Loucy (cell line): ENCODE measurements around the gene SH2D4B.

Source experiments
- H2AFZ ChIP-seq: fragments of 200-600 bp; sonication (generic); 2 replicates; pipeline ENCODE4 v1.6.0; 2016; ENCODE audit warnings: antibody characterized with exemption, mild to moderate bottlenecking, low read length, moderate library complexity
- H3F3A ChIP-seq: fragments of 200-600 bp; 2 replicates; pipeline ENCODE4 v1.6.0; 2016; ENCODE audit warnings: antibody characterized with exemption, low read depth, mild to moderate bottlenecking
- H3K27me3 ChIP-seq: fragments of 200-600 bp; sonication (generic); 2 replicates; pipeline ENCODE4 v1.6.1; 2014; ENCODE audit warnings: low read length, mild to moderate bottlenecking; ENCODE audit not compliant: insufficient read depth, poor library complexity, severe bottlenecking
- H3K36me3 ChIP-seq: fragments of 200-600 bp; sonication (generic); 2 replicates; pipeline ENCODE4 v1.6.1; 2016; ENCODE audit warnings: low read length; ENCODE audit not compliant: insufficient read depth
- H3K4me1 ChIP-seq: fragments of 200-600 bp; sonication (generic); 2 replicates; pipeline ENCODE4 v1.5.1; 2014; ENCODE audit warnings: low read length, mild to moderate bottlenecking; ENCODE audit not compliant: insufficient read depth, poor library complexity, severe bottlenecking
- H3K4me2 ChIP-seq: fragments of 200-600 bp; sonication (generic); 2 replicates; pipeline ENCODE4 v1.6.0; 2014; ENCODE audit warnings: antibody characterized with exemption, low read length, low read depth, mild to moderate bottlenecking; ENCODE audit not compliant: poor library complexity, severe bottlenecking
- H3K4me3 ChIP-seq: fragments of 200-600 bp; sonication (generic); 2 replicates; pipeline ENCODE4 v1.5.1; 2014; ENCODE audit warnings: low read length, mild to moderate bottlenecking, mixed read lengths; ENCODE audit not compliant: poor library complexity, severe bottlenecking
- H3K79me2 ChIP-seq: fragments of 200-600 bp; sonication (generic); 2 replicates; pipeline ENCODE4 v1.6.1; 2014; ENCODE audit warnings: low read length; ENCODE audit not compliant: insufficient read depth
- H3K9ac ChIP-seq: fragments of 200-600 bp; sonication (generic); 2 replicates; pipeline ENCODE4 v1.6.0; 2014; ENCODE audit warnings: mild to moderate bottlenecking, low read depth, low read length, moderate library complexity; ENCODE audit not compliant: poor library complexity, severe bottlenecking
- H3K9me2 ChIP-seq: fragments of 200-600 bp; sonication (generic); replicated peaks from 2 replicates; pipeline ENCODE4 v1.6.1; 2016; ENCODE audit warnings: low read depth, low read length, mixed read lengths
- H3K9me3 ChIP-seq: fragments of 200-600 bp; sonication (generic); 2 replicates; pipeline ENCODE4 v1.6.1; 2014; ENCODE audit warnings: mild to moderate bottlenecking, antibody characterized with exemption, low read length, low read depth; ENCODE audit not compliant: insufficient read depth
- H4K20me1 ChIP-seq: fragments of 200-600 bp; sonication (generic); 2 replicates; pipeline ENCODE4 v1.6.0; 2014; ENCODE audit warnings: antibody characterized with exemption, low read length, mild to moderate bottlenecking; ENCODE audit not compliant: insufficient read depth, poor library complexity, severe bottlenecking
- EZH2phosphoT487 ChIP-seq: fragments of 200-600 bp; IDR thresholded peaks from 2 replicates; pipeline ENCODE4 v1.6.1; 2018; ENCODE audit warnings: antibody characterized with exemption, mild to moderate bottlenecking, moderate library complexity, borderline replicate concordance
- TF ChIP-seq, protein P1 (sequence below): fragments of 200-600 bp; sonication (generic); conservative IDR thresholded peaks from 2 replicates; pipeline ENCODE4 v1.5.1; 2014; ENCODE audit warnings: mild to moderate bottlenecking, antibody characterized with exemption, low read length

SH2D4B gene

DNA sequence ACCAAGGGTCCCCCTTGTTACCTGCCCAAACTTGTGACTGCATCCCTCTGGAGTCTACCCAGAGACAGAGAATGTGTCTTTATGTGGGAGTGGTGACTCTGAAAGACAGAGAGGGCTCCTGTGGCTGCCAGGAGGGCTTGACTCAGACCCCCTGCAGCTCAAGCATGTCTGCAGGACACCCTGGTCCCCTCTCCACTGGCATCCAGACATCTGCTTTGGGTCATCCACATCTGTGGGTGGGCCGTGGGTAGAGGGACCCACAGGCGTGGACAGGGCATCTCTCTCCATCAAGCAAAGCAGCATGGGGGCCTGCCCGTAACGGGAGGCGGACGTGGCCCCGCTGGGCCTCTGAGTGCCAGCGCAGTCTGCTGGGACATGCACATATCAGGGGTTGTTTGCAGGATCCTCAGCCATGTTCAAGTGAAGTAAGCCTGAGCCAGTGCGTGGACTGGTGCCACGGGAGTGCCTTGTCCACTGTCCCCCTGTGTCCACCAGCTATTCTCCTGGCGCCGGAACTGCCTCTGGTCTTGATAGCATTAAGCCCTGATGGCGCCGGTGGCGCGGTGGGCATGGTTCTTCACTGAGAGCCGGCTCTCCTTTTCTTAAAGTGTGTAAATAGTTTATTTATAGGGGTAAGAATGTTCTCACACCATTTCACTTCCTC lies 19.4 kb upstream of the SH2D4B start:
- Histone ChIP-seq H3K4me2 (no peak overlapping the region), H3K9ac (no peak overlapping the region), H3F3A (no peaks in the 10 kb centered on the region), H3K9me3 (no peaks in the 10 kb centered on the region), H3K4me3 (no peak overlapping the region), H3K4me1 (no peaks in the 10 kb centered on the region), H3K9me2 (no peaks in the 10 kb centered on the region), H2AFZ (no peak overlapping the region), H3K36me3 (peaks cover 66% of the 10 kb centered on the region; the same call in 1 of the 2 replicates), H4K20me1 (no peaks in the 10 kb centered on the region), H3K79me2 (no peaks in the 10 kb centered on the region), H3K27me3 (no peaks in the 10 kb centered on the region)
- no peak for TF ChIP-seq EZH2phosphoT487
- TF ChIP-seq, protein P1, sequence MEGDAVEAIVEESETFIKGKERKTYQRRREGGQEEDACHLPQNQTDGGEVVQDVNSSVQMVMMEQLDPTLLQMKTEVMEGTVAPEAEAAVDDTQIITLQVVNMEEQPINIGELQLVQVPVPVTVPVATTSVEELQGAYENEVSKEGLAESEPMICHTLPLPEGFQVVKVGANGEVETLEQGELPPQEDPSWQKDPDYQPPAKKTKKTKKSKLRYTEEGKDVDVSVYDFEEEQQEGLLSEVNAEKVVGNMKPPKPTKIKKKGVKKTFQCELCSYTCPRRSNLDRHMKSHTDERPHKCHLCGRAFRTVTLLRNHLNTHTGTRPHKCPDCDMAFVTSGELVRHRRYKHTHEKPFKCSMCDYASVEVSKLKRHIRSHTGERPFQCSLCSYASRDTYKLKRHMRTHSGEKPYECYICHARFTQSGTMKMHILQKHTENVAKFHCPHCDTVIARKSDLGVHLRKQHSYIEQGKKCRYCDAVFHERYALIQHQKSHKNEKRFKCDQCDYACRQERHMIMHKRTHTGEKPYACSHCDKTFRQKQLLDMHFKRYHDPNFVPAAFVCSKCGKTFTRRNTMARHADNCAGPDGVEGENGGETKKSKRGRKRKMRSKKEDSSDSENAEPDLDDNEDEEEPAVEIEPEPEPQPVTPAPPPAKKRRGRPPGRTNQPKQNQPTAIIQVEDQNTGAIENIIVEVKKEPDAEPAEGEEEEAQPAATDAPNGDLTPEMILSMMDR, result no peak

DNA sequence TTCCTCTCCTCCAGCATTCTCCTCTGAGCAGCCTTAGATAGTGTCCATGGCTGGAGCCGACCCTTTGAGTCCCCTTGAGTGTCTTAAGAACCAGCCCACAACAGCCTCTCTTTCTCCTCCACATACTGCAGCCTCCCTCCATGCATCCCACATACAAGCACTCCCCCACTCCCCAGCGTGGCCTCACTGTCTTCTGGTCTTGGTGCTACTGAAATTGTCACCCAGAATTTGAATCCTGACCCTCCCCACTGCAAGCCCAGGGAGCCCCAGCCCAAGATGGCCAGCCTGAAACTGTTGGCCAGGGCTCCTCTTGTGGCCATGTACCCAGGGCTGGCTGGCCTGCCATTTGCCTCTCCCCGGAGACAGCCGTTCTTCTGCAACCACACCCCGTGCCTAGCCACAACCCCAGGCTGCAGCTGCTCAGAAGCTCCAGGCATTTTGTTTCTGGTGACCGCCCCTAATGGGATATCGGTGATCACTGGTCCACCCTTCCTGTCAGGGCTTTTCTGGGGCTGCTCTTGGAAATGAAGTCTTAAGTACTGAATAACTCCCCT lies 18.8 kb upstream of the SH2D4B start:
- Histone ChIP-seq H3F3A (no peaks in the 10 kb centered on the region), H3K4me3 (no peak overlapping the region), H2AFZ (no peak overlapping the region), H3K36me3 (peaks cover 60% of the 10 kb centered on the region; the same call in 1 of the 2 replicates), H3K9ac (no peak overlapping the region), H3K9me2 (no peaks in the 10 kb centered on the region), H3K9me3 (no peaks in the 10 kb centered on the region), H3K27me3 (no peaks in the 10 kb centered on the region), H3K4me1 (no peaks in the 10 kb centered on the region), H3K79me2 (no peaks in the 10 kb centered on the region), H4K20me1 (no peaks in the 10 kb centered on the region), H3K4me2 (no peak overlapping the region)
- no peak for TF ChIP-seq EZH2phosphoT487
- TF ChIP-seq, protein P1, result no peak

DNA sequence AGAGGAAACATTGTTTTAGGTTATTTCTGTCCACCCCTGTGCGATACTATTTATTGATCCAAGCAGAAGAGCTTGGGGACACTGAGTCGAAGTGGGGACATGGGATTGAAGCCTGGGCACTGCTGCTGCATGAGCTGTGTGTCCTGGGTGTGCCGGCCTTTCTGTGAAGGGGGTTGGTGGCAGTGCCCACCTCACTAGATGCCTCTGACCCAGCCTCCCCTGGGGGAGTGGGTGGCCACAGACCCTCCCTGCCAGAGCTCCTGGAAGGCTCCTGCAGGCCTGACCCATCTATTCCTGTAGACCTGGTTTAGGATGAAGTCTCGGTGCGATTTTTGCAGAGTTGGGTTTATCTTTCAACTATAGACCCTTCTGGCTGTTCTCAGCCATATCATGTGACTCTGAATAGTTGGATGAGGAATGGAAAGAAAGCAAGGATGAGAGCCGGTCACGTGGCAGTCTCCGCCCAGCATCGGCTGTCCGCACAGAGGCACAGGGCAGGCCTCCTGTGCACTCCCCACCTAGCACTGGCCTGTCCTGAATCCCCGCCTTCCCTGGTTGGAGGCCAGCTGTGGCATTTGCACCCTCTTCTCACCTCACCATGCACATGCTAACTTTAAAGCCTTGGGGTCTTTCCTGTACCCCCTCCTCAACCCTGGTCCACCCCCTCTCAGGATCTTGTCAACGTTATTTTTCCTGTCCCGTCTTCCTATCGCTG lies 17.6 kb upstream of the SH2D4B start:
- peaks cover 48% of the 10 kb centered on the region; the same call in 1 of the 2 replicates for H3K36me3 ChIP-seq
- H2AFZ ChIP-seq, result no peak overlapping the region
- TF ChIP-seq, protein P1, result no peak
- no peak for TF ChIP-seq EZH2phosphoT487
- H3K4me2 ChIP-seq, result no peak overlapping the region
- no peaks in the 10 kb centered on the region for H3K79me2 ChIP-seq
- H4K20me1 ChIP-seq, result no peaks in the 10 kb centered on the region
- H3F3A ChIP-seq, result no peaks in the 10 kb centered on the region
- H3K4me3 ChIP-seq, result no peak overlapping the region
- H3K9me3 ChIP-seq, result no peaks in the 10 kb centered on the region
- H3K27me3 ChIP-seq, result no peaks in the 10 kb centered on the region
- H3K9ac ChIP-seq, result no peak overlapping the region
- H3K9me2 ChIP-seq, result no peaks in the 10 kb centered on the region
- no peaks in the 10 kb centered on the region for H3K4me1 ChIP-seq
